ENCODE data around the gene CCNB1IP1.

- TF ChIP-seq POLR2AphosphoS5 (IDR thresholded peaks at IDR 0.05) (no peak), CTCF (IDR thresholded peaks at IDR 0.05) (no peak), POLR2A (IDR thresholded peaks at IDR 0.05) (no peak), EP300 (IDR thresholded peaks at IDR 0.05) (no peak)
Observed at GRCh38 chr14:20356422-20356821, 23.3 kb upstream of the CCNB1IP1 start.
